ENCODE results near the gene DEPDC1B. TPM values are rescaled to one million over a fixed set of nuclear protein-coding genes. Genes with fewer than 3 reads are reported as not detected.
"Not testable (repeated sequence)": the region's sequence is repeated elsewhere in the genome, so short reads cannot be mapped to it uniquely, and the experiment has no call there.

DEPDC1B gene
- total RNA-seq, 1 donor from 2014 or later, result 0.74 TPM

- intact Hi-C loops (cut with DNase I), result no loop called here
- Histone ChIP-seq H3K4me3 (no peak overlapping the region), H3K27ac (no peak overlapping the region), H3K27me3 (no peaks in the 10 kb centered on the region), H3K4me1 (no peaks in the 10 kb centered on the region), H3K9me3 (peaks cover 8% of the 10 kb centered on the region), H3K36me3 (no peaks in the 10 kb centered on the region)
- TF ChIP-seq POLR2A (IDR thresholded peaks at IDR 0.05), result no peak
- TF ChIP-seq CTCF (IDR thresholded peaks at IDR 0.05), result no peak
- TF ChIP-seq POLR2AphosphoS5 (IDR thresholded peaks at IDR 0.05; ENCODE audit: insufficient read depth in 1 of 2, low read depth in 1 of 2), result no peak
- no peak for DNase-seq (ENCODE audit: extremely low spot score in 2 of 2)
These were observed 39.0 kb upstream of the DEPDC1B start for GRCh38 chr5:60738933-60739332.

GRCh38 chr5:60738461-60738860 lies 38.5 kb upstream of the DEPDC1B start:
- TF ChIP-seq POLR2A (IDR thresholded peaks at IDR 0.05) (no peak), CTCF (IDR thresholded peaks at IDR 0.05) (no peak), POLR2AphosphoS5 (IDR thresholded peaks at IDR 0.05; ENCODE audit: insufficient read depth in 1 of 2, low read depth in 1 of 2) (no peak)
- H3K36me3 ChIP-seq, result no peaks in the 10 kb centered on the region
- no peaks in the 10 kb centered on the region for H3K4me1 ChIP-seq
- no peak for DNase-seq (ENCODE audit: extremely low spot score in 2 of 2)
- intact Hi-C loops (cut with DNase I), result no loop called here
- H3K27ac ChIP-seq, result no peak overlapping the region
- H3K9me3 ChIP-seq, result peaks cover 8% of the 10 kb centered on the region
- H3K27me3 ChIP-seq, result no peaks in the 10 kb centered on the region
- no peak overlapping the region for H3K4me3 ChIP-seq

GRCh38 chr5:60730858-60731257 lies 30.9 kb upstream of the DEPDC1B start:
- intact Hi-C loops (cut with DNase I); H3K9me3 ChIP-seq; H3K36me3 ChIP-seq; H3K4me3 ChIP-seq; H3K27ac ChIP-seq; DNase-seq (ENCODE audit: extremely low spot score in 2 of 2); H3K4me1 ChIP-seq; H3K27me3 ChIP-seq: not testable (repeated sequence)

GRCh38 chr5:60727033-60727679 lies 27.2 kb upstream of the DEPDC1B start:
- Histone ChIP-seq H3K4me3 (no peak overlapping the region), H3K27ac (no peak overlapping the region), H3K9me3 (no peaks in the 10 kb centered on the region), H3K36me3 (no peaks in the 10 kb centered on the region), H3K27me3 (no peaks in the 10 kb centered on the region), H3K4me1 (no peaks in the 10 kb centered on the region)
- intact Hi-C loops (cut with DNase I), result no loop called here
- TF ChIP-seq CTCF (IDR thresholded peaks at IDR 0.05) (no peak), POLR2AphosphoS5 (IDR thresholded peaks at IDR 0.05; ENCODE audit: insufficient read depth in 1 of 2, low read depth in 1 of 2) (no peak), POLR2A (IDR thresholded peaks at IDR 0.05) (no peak)
- no peak for DNase-seq (ENCODE audit: extremely low spot score in 2 of 2)

- no peak for TF ChIP-seq POLR2A (IDR thresholded peaks at IDR 0.05)
- TF ChIP-seq CTCF (IDR thresholded peaks at IDR 0.05), result no peak
- TF ChIP-seq POLR2AphosphoS5 (IDR thresholded peaks at IDR 0.05; ENCODE audit: insufficient read depth in 1 of 2, low read depth in 1 of 2), result no peak
- Histone ChIP-seq H3K4me3 (no peak overlapping the region), H3K36me3 (no peaks in the 10 kb centered on the region), H3K9me3 (no peaks in the 10 kb centered on the region), H3K4me1 (no peaks in the 10 kb centered on the region), H3K27ac (no peak overlapping the region), H3K27me3 (no peaks in the 10 kb centered on the region)
- intact Hi-C loops (cut with DNase I), result no loop called here
- DNase-seq (ENCODE audit: extremely low spot score in 2 of 2), result no peak
These were observed 24.2 kb upstream of the DEPDC1B start for GRCh38 chr5:60724126-60724525.
